RWPE1 (cell line): ENCODE data around the gene SLC48A1.

Experiments
- CTCF ChIA-PET: fragments of 350-600 bp; sonication (Branson Sonifier 250); formaldehyde crosslinking; extraction: SDS; loops from one replicate; lab custom pipeline; 2021; lab: Yijun Ruan, JAX
- POLR2A ChIA-PET: fragments of 400-600 bp; formaldehyde crosslinking; extraction: SDS; loops from one replicate; lab custom pipeline; 2020; ENCODE audit warnings: antibody characterized with exemption; ENCODE audit not compliant: low non-redundant PET; lab: Yijun Ruan, JAX
- DNase-seq: peaks from one replicate; pipeline ENCODE4 v3.0.0; 2012; ENCODE audit warnings: low spot score
- H3K27ac ChIP-seq: fragments of 450-650 bp; 2 replicates; pipeline ENCODE4 v1.5.1; 2017
- CTCF ChIP-seq: fragments of 450-650 bp; conservative IDR thresholded peaks from 2 replicates; pipeline ENCODE4 v1.5.1; 2017; ENCODE audit warnings: low read depth, mild to moderate bottlenecking

The SLC48A1 gene

DNA sequence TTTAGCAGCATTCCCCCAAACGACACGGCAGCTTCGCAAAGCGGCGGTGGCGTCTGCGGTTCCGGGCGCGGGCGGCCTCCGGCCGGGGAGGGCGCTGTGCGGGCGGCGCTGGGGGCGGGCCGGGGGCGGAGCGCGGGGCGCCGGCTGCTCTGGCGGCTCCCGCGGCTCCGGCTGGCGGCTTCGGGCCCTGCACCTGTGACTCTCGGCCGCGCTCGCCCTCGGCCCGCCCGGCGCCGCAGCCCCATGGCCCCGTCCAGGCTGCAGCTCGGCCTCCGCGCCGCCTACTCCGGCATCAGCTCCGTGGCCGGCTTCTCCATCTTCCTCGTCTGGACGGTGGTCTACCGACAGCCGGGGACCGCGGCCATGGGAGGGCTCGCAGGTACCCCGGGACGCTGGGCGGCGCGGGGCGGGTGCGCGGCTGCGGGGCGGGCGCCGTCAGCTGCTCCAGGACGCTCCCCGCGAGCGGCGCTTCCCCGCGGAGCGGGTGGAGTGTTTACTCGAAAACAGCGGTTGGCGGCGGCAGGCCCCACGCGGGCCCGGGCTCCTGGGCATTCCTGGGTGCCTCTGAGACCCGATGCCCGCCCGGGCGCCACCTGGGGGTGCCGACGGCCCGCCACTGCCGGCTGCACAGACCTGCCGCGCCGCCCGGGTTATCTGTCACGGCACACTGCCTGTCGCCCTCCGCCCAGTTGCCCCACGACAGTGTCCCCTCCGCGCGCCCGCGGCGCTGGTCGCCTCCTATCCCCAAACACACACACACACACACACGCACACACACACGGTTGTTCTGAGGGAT, at the start of gene SLC48A1:
SLC48A1 (plus strand) TSS at position 177 of the 796 bp plus-strand sequence; CDS start at position 244, 67 bp downstream.
- ChIA-PET CTCF (interaction anchor here (0.5 to 11.5 kb wide), 9 partner anchors 9 to 122 kb away, joined by 3 to 167 read pairs (median 5); partner anchors contain the start of gene RAPGEF3), POLR2A (interaction anchor here (0.6 kb wide), 1 partner anchor 15 kb away, joined by 3 read pairs; no protein-coding TSS in a partner anchor)
- H3K27ac ChIP-seq, result peak within 1 kb of the TSS; percentile 68
- TF ChIP-seq CTCF, result peak; percentile 79
- peak; percentile 87 for DNase-seq

GRCh38 chr12:47725091-47725772, 47.8 kb upstream of the SLC48A1 start, which contains the start of gene ENDOU:
Gene ENDOU, minus strand, starts transcription at chr12:47725490. Its CDS starts 77 bp downstream, at chr12:47725413.
- DNase-seq, result peak; percentile 37
- ChIA-PET POLR2A (no interaction called here), CTCF (interaction anchor here (0.5 kb wide), 1 partner anchor 421 kb away, joined by 4 read pairs; no protein-coding TSS in a partner anchor)
- no peak within 1 kb of the TSS for H3K27ac ChIP-seq
- no peak for TF ChIP-seq CTCF

- POLR2A ChIA-PET, result no interaction called here
- TF ChIP-seq CTCF, result no peak
- peak; percentile 36 for DNase-seq
- CTCF ChIA-PET, result interaction anchor here (0.5 to 0.6 kb wide), 2 partner anchors 16 to 421 kb away, joined by 4 read pairs; no protein-coding TSS in a partner anchor
- no peak overlapping the region for H3K27ac ChIP-seq
Measured at GRCh38 chr12:47725893-47726292, 47.1 kb upstream of the SLC48A1 start.

DNA sequence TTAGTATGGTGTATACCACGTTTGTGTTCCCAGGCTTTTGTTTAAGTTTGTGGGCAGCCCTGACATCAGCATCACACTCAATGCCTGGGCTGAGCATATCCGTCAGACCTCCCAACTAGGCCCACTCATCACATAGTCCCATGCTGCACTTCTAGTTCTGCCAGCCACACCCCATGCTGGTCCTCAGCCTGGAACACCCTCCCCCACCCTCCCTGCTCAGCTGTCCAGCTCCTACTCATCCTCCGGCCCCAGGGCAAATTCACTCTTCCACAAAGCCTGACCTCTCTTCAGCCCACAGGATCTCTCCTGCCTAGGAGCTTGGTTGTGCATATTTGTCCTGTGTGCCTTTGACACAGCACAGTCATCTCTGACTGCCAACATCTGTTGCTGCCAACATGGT, 43.8 kb upstream of the SLC48A1 start:
- ChIA-PET CTCF (interaction anchor here (0.6 kb wide), 1 partner anchor 8 kb away, joined by 5 read pairs; no protein-coding TSS in a partner anchor), POLR2A (no interaction called here)
- no peak for TF ChIP-seq CTCF
- no peak overlapping the region for H3K27ac ChIP-seq
- DNase-seq, result no peak

GRCh38 chr12:47730341-47730744, 42.7 kb upstream of the SLC48A1 start:
- no peak for DNase-seq
- TF ChIP-seq CTCF, result no peak
- CTCF ChIA-PET, result interaction anchor here (0.6 to 1.9 kb wide), 2 partner anchors 15 to 17 kb away, joined by 3 to 4 read pairs; no protein-coding TSS in a partner anchor
- no peak overlapping the region for H3K27ac ChIP-seq
- POLR2A ChIA-PET, result no interaction called here

GRCh38 chr12:47731723-47732122, 41.3 kb upstream of the SLC48A1 start:
- DNase-seq, result no peak
- H3K27ac ChIP-seq, result no peak overlapping the region
- ChIA-PET CTCF (interaction anchor here (0.5 to 3.1 kb wide), 3 partner anchors 11 to 123 kb away, joined by 3 to 32 read pairs (median 4); no protein-coding TSS in a partner anchor), POLR2A (no interaction called here)
- TF ChIP-seq CTCF, result no peak
